H1 (cell line): ENCODE measurements around the gene MOV10L1. TPM values are rescaled to one million over a fixed set of nuclear protein-coding genes. Genes with fewer than 3 reads are reported as not detected.

Experiments used
- CTCF ChIA-PET: fragments of 300-600 bp; sonication (Branson Sonifier 250); formaldehyde crosslinking; loops from one replicate; lab custom pipeline; 2021; ENCODE audit not compliant: partially characterized antibody; lab: Charles Lee
- POLR2A ChIA-PET: fragments of 300-600 bp; sonication (Branson Sonifier 250); formaldehyde crosslinking; loops from one replicate; lab custom pipeline; 2021; ENCODE audit warnings: inconsistent platforms; ENCODE audit not compliant: partially characterized antibody; lab: Charles Lee
- DNase-seq, 2 experiments: peaks; one replicate each; pipeline versions ENCODE4 v3.0.0 to v3.0.0-alpha.2; 2010 to 2022; ENCODE audit warnings: low spot score in 2 of 2, low read depth in 1 of 2, mixed read lengths in 1 of 2
- FAIRE-seq: peaks from 2 replicates; lab custom pipeline; 2011; peaks lifted over from hg19 to GRCh38; lab: Jason Lieb, UNC
- H2AFZ ChIP-seq: 2 replicates; pipeline ENCODE4 v1.8.1; 2012; ENCODE audit warnings: low read length, inconsistent platforms
- H2AK5ac ChIP-seq: 2 replicates; pipeline ENCODE4 v1.6.1; 2013; ENCODE audit warnings: low read depth, low read length
- H2BK120ac ChIP-seq: replicated peaks from 2 replicates; pipeline ENCODE3; 2013; ENCODE audit warnings: low read depth, low read length, inconsistent platforms
- H2BK12ac ChIP-seq: 2 replicates; pipeline ENCODE4 v1.6.1; 2013; ENCODE audit warnings: low read depth, low read length
- H2BK15ac ChIP-seq: 2 replicates; pipeline ENCODE4 v1.6.1; 2013; ENCODE audit warnings: low read length
- H2BK20ac ChIP-seq: 2 replicates; pipeline ENCODE4 v1.6.1; 2013; ENCODE audit warnings: low read length
- H2BK5ac ChIP-seq: 2 replicates; pipeline ENCODE4 v1.6.1; 2013; ENCODE audit warnings: low read depth, low read length
- H3K14ac ChIP-seq: 2 replicates; pipeline ENCODE4 v1.6.1; 2013; ENCODE audit warnings: inconsistent platforms; ENCODE audit not compliant: insufficient read length
- H3K18ac ChIP-seq: 2 replicates; pipeline ENCODE4 v1.6.1; 2013; ENCODE audit warnings: low read length; ENCODE audit errors: extremely low read depth
- H3K23ac ChIP-seq: 2 replicates; pipeline ENCODE4 v1.6.1; 2013; ENCODE audit warnings: inconsistent platforms; ENCODE audit not compliant: insufficient read length
- H3K23me2 ChIP-seq: 2 replicates; pipeline ENCODE4 v1.6.1; 2013; ENCODE audit warnings: low read depth, low read length
- H3K27ac ChIP-seq: 2 replicates; pipeline ENCODE4 v1.6.1; 2011; ENCODE audit warnings: low read depth, low read length, inconsistent platforms
- H3K27me3 ChIP-seq, 4 experiments: replicated peaks in 1 of 4; 1 replicate in 1 of 4; 2 replicates in 3 of 4; pipeline versions ENCODE4 v1.6.1 to v1.8.1; 2011 to 2013; ENCODE audit warnings: low read length in 3 of 4, mild to moderate bottlenecking in 3 of 4, inconsistent platforms in 2 of 4, mixed read lengths in 2 of 4, moderate library complexity in 1 of 4; ENCODE audit not compliant: control insufficient read depth in 3 of 4, insufficient read depth in 3 of 4; ENCODE audit errors: extremely low read depth in 1 of 4
- H3K36me3 ChIP-seq, 4 experiments: 2 replicates each; pipeline versions ENCODE4 v1.6.1 to v1.8.1; 2011 to 2013; ENCODE audit warnings: mild to moderate bottlenecking in 4 of 4, low read length in 3 of 4, moderate library complexity in 2 of 4, control low read depth in 1 of 4, inconsistent platforms in 1 of 4; ENCODE audit not compliant: insufficient read depth in 4 of 4, control insufficient read depth in 2 of 4
- H3K4ac ChIP-seq: replicated peaks from 2 replicates; pipeline ENCODE3; 2013; ENCODE audit warnings: low read length, low read depth, mixed read lengths, inconsistent platforms; ENCODE audit not compliant: insufficient read length
- H3K4me1 ChIP-seq, 4 experiments: replicated peaks in 1 of 4; 1 replicate in 1 of 4; 2 replicates in 3 of 4; pipeline versions ENCODE4 v1.6.1 to v1.8.1; 2011 to 2013; ENCODE audit warnings: low read length in 3 of 4, inconsistent platforms in 2 of 4, mixed read lengths in 1 of 4; ENCODE audit not compliant: insufficient read depth in 4 of 4, control insufficient read depth in 3 of 4
- H3K4me2 ChIP-seq, 2 experiments: 2 replicates each; pipeline versions ENCODE4 v1.6.1 to v1.8.1; 2011 to 2013; ENCODE audit warnings: low read depth in 2 of 2, low read length in 2 of 2, control low read depth in 1 of 2, inconsistent platforms in 1 of 2, mild to moderate bottlenecking in 1 of 2; ENCODE audit not compliant: insufficient read depth in 1 of 2
- H3K4me3 ChIP-seq, 4 experiments: fragments of 200-600, 300-600 bp in 1 of 4; sonication (generic), shearing (Covaris generic), sonication (Bioruptor Twin) in 1 of 4; 2 replicates each; pipeline versions ENCODE4 v1.5.1 to v1.8.1; 2011 to 2016; ENCODE audit warnings: low read length in 4 of 4, low read depth in 3 of 4, control low read depth in 2 of 4, inconsistent platforms in 2 of 4, mild to moderate bottlenecking in 2 of 4, mixed read lengths in 1 of 4, moderate library complexity in 1 of 4; ENCODE audit not compliant: insufficient read depth in 2 of 4; ENCODE audit errors: extremely low read depth in 1 of 4
- H3K56ac ChIP-seq: replicated peaks from 2 replicates; pipeline ENCODE3; 2013; ENCODE audit warnings: low read depth, mild to moderate bottlenecking, mixed read lengths, low read length, inconsistent platforms; ENCODE audit not compliant: insufficient read length
- H3K79me1 ChIP-seq: 2 replicates; pipeline ENCODE4 v1.6.1; 2013; ENCODE audit warnings: low read depth, low read length, control low read depth
- H3K79me2 ChIP-seq, 2 experiments: 2 replicates each; pipeline versions ENCODE4 v1.6.1 to v1.8.1; 2012 to 2013; ENCODE audit warnings: low read length in 2 of 2, mild to moderate bottlenecking in 2 of 2, inconsistent platforms in 1 of 2; ENCODE audit not compliant: insufficient read depth in 2 of 2, control insufficient read depth in 1 of 2
- H3K9ac ChIP-seq, 4 experiments: replicated peaks in 1 of 4; 1 replicate in 1 of 4; 2 replicates in 3 of 4; pipeline versions ENCODE4 v1.6.1 to v1.8.1; 2011 to 2013; ENCODE audit warnings: low read depth in 3 of 4, low read length in 3 of 4, control low read depth in 2 of 4, mild to moderate bottlenecking in 2 of 4, moderate library complexity in 2 of 4, inconsistent platforms in 1 of 4; ENCODE audit errors: extremely low read depth in 1 of 4
- H3K9me3 ChIP-seq, 2 experiments: 2 replicates each; pipeline versions ENCODE4 v1.6.1 to v1.8.1; 2012 to 2013; ENCODE audit warnings: mild to moderate bottlenecking in 2 of 2, moderate library complexity in 2 of 2, control low read depth in 1 of 2, inconsistent platforms in 1 of 2, low read depth in 1 of 2, low read length in 1 of 2, mixed read lengths in 1 of 2; ENCODE audit not compliant: insufficient read depth in 2 of 2
- H4K20me1 ChIP-seq, 2 experiments: replicated peaks in 1 of 2; 2 replicates each; pipeline versions ENCODE3 to v1.8.1; 2011 to 2013; ENCODE audit warnings: inconsistent platforms in 2 of 2, low read length in 2 of 2, mild to moderate bottlenecking in 1 of 2; ENCODE audit not compliant: insufficient read depth in 2 of 2, control insufficient read depth in 1 of 2
- H4K5ac ChIP-seq: 2 replicates; pipeline ENCODE4 v1.6.1; 2013; ENCODE audit warnings: low read length, low read depth, mixed read lengths, inconsistent platforms; ENCODE audit not compliant: insufficient read length
- H4K8ac ChIP-seq: 2 replicates; pipeline ENCODE4 v1.8.0; 2013; ENCODE audit warnings: mild to moderate bottlenecking, moderate library complexity, low read length, inconsistent platforms; ENCODE audit not compliant: insufficient read depth; ENCODE audit errors: extremely low read depth
- H4K91ac ChIP-seq: replicated peaks from 2 replicates; pipeline ENCODE3; 2013; ENCODE audit warnings: low read length, mixed read lengths, inconsistent platforms; ENCODE audit not compliant: insufficient read length
- E2F6 ChIP-seq: IDR thresholded peaks from 2 replicates; pipeline ENCODE4 v1.6.1; 2012; ENCODE audit warnings: inconsistent platforms
- WGBS, 2 experiments: shearing (Covaris generic) in 1 of 2; methylation state at CpG; one replicate each; pipeline versions ENCODE4 v1.1.6 to v1.1.7; 2013 to 2015; ENCODE audit warnings: low lambda C conversion rate in 2 of 2, mixed read lengths in 2 of 2, inconsistent platforms in 1 of 2, low coverage in 1 of 2, missing lambda C conversion rate in 1 of 2; ENCODE audit not compliant: insufficient replicate concordance in 2 of 2, insufficient coverage in 1 of 2, insufficient read length in 1 of 2; ENCODE audit errors: extremely low coverage in 1 of 2, missing lambda C conversion rate in 1 of 2; 5-methylcytosine and 5-hydroxymethylcytosine counted together
- polyA plus RNA-seq, 7 experiments: library from polyadenylated mRNA; depleted of rRNA in 3 of 7; stranded (reverse) in 5 of 7; unstranded in 2 of 7; fragments of >200 nt in 5 of 7; fragments of 200-250 nt in 2 of 7; gene quantifications; 1 replicate in 5 of 7; 2 replicates in 1 of 7; 4 replicates in 1 of 7; pipeline versions ENCODE4 v1.2.1 to v1.2.3, GENCODE V29; 2011 to 2013; ENCODE audit warnings: missing spikeins in 2 of 7, mixed read lengths in 2 of 7
- total RNA-seq: library from RNA; stranded (reverse); fragmentation: NEBNext Ultra II Directional; extraction: Animal tissue kit (Norgen Biotek cat#: 25700); gene quantifications from 2 replicates; pipeline ENCODE4 v1.2.1, GENCODE V29; 2021

Gene MOV10L1
- total and polyA plus RNA-seq, 2 of the 8 experiments (the other 6 are each of a cell fraction or from before 2014, with no cell fraction given): 0.32 TPM; not detected in 1

- no peaks in the 10 kb centered on the region for H3K36me3 ChIP-seq
- H3K27ac ChIP-seq: no peak overlapping the region
- no peaks in the 10 kb centered on the region for H3K23me2 ChIP-seq
- H3K14ac ChIP-seq: no peak overlapping the region
- H4K91ac ChIP-seq: no peak overlapping the region
- H3K18ac ChIP-seq: no peak overlapping the region
- no peaks in the 10 kb centered on the region for H3K79me2 ChIP-seq
- no peak overlapping the region for H3K23ac ChIP-seq
- DNase-seq (no peak), FAIRE-seq (no peak)
- no peak overlapping the region for H2BK5ac ChIP-seq
- H2BK12ac ChIP-seq: no peak overlapping the region
- H3K4ac ChIP-seq: no peak overlapping the region
- no peak for TF ChIP-seq E2F6
- H3K27me3 ChIP-seq: peaks cover 0 to 3% (median 1%) of the 10 kb centered on the region in 4 experiments; a peak in 3 of 7 replicates
- H3K4me3 ChIP-seq: no peak overlapping the region
- H3K9me3 ChIP-seq: no peaks in the 10 kb centered on the region
- H4K5ac ChIP-seq: no peak overlapping the region
- H3K56ac ChIP-seq: no peak overlapping the region
- no peak overlapping the region for H2BK20ac ChIP-seq
- H2AK5ac ChIP-seq: no peak overlapping the region
- no peaks in the 10 kb centered on the region for H3K4me1 ChIP-seq
- no peak overlapping the region for H4K8ac ChIP-seq
- no peak overlapping the region for H3K4me2 ChIP-seq
- H2BK120ac ChIP-seq: no peak overlapping the region
- H4K20me1 ChIP-seq: no peaks in the 10 kb centered on the region
- H3K9ac ChIP-seq: no peak overlapping the region
- H2AFZ ChIP-seq: no peak overlapping the region
- ChIA-PET POLR2A (no interaction called here), CTCF (no interaction called here)
- no peak overlapping the region for H2BK15ac ChIP-seq
- WGBS, 2 experiments: 84% methylated on average over 11 of the region's 11 CpGs; no CpG with 5 or more reads in 1 of the 2 experiments
- H3K79me1 ChIP-seq: no peaks in the 10 kb centered on the region
Observed at GRCh38 chr22:50121202-50121740, 31.5 kb downstream of the MOV10L1 start.
